ENCODE measurements around the gene TCP11L2.
"Not testable (repeated sequence)": the region's sequence is repeated elsewhere in the genome, so short reads cannot be mapped to it uniquely, and the experiment has no call there.

Gene TCP11L2

GRCh38 chr12:106308121-106308520 is 5.6 kb downstream of the TCP11L2 start:
- DNase-seq, result no peak

- DNase-seq, result no peak
Measured at GRCh38 chr12:106308611-106309010, 6.1 kb downstream of the TCP11L2 start.

GRCh38 chr12:106309671-106310505 is 7.4 kb downstream of the TCP11L2 start:
- DNase-seq, result no peak

- no peak for DNase-seq
Measured at GRCh38 chr12:106310687-106311086, 8.2 kb downstream of the TCP11L2 start.

GRCh38 chr12:106311139-106311538 is 8.6 kb downstream of the TCP11L2 start:
- DNase-seq, result no peak

- not testable (repeated sequence) for DNase-seq
Measured at GRCh38 chr12:106313413-106313812, 10.9 kb downstream of the TCP11L2 start.

GRCh38 chr12:106315523-106315922 is 13.0 kb downstream of the TCP11L2 start:
- no peak for DNase-seq

- DNase-seq, result no peak
Measured at GRCh38 chr12:106317406-106318082, 15.0 kb downstream of the TCP11L2 start.

- DNase-seq, result no peak
Measured at GRCh38 chr12:106321139-106321850, 18.8 kb downstream of the TCP11L2 start.

GRCh38 chr12:106323537-106323936 is 21.0 kb downstream of the TCP11L2 start:
- no peak for DNase-seq

- DNase-seq, result no peak
Measured at GRCh38 chr12:106327309-106327869, 24.9 kb downstream of the TCP11L2 start.

GRCh38 chr12:106328735-106329134 is 26.2 kb downstream of the TCP11L2 start:
- no peak for DNase-seq

GRCh38 chr12:106329231-106329982 is 26.9 kb downstream of the TCP11L2 start:
- no peak for DNase-seq

- no peak for DNase-seq
Measured at GRCh38 chr12:106331599-106331998, 29.1 kb downstream of the TCP11L2 start.

- no peak for DNase-seq
Measured at GRCh38 chr12:106332536-106332935, 30.0 kb downstream of the TCP11L2 start.

GRCh38 chr12:106333010-106333409 is 30.5 kb downstream of the TCP11L2 start:
- DNase-seq, result no peak

GRCh38 chr12:106333756-106334155 is 31.2 kb downstream of the TCP11L2 start:
- no peak for DNase-seq

- no peak for DNase-seq
Measured at GRCh38 chr12:106341086-106341877, 38.7 kb downstream of the TCP11L2 start.

GRCh38 chr12:106342397-106343213 is 40.1 kb downstream of the TCP11L2 start:
- no peak for DNase-seq

GRCh38 chr12:106343214-106343528 is 40.6 kb downstream of the TCP11L2 start:
- no peak for DNase-seq

- no peak for DNase-seq
Measured at GRCh38 chr12:106344131-106344530, 41.6 kb downstream of the TCP11L2 start.
